Upper lobe of left lung (tissue), 4 donors: ENCODE data around the gene PAGE4.

Experiments
- CTCF ChIP-seq, 6 experiments: fragments of 450-650 bp in 4 of 6; fragments of 200-600 bp in 2 of 6; sonication (generic) in 2 of 6; IDR thresholded peaks; one replicate each; pipeline ENCODE4 v1.5.1; 2016 to 2019; ENCODE audit warnings: antibody characterized with exemption in 6 of 6
- POLR2A ChIP-seq, 4 donors: fragments of 450-650 bp; IDR thresholded peaks; one replicate each; pipeline ENCODE4 v1.5.1; 2016 to 2017; ENCODE audit warnings: antibody characterized with exemption in 4 of 4, mild to moderate bottlenecking in 2 of 4
- POLR2AphosphoS5 ChIP-seq, 2 donors: sonication (generic); formaldehyde crosslinking; IDR thresholded peaks; one replicate each; pipeline ENCODE4 v1.5.1; 2017; ENCODE audit warnings: antibody characterized with exemption in 2 of 2

- TF ChIP-seq CTCF (IDR thresholded peaks at IDR 0.05) (no peak), POLR2A (IDR thresholded peaks at IDR 0.05) (no peak), POLR2AphosphoS5 (IDR thresholded peaks at IDR 0.05) (no peak)
These were observed 35.4 kb upstream of the PAGE4 start for GRCh38 chrX:49793686-49794085.
